Activated naive CD4-positive, alpha-beta T cell treated with anti-CD3 and anti-CD28 coated beads for 36 hours (primary cell): ENCODE measurements around the gene PLEKHG2. TPM values are rescaled to one million over a fixed set of nuclear protein-coding genes. Genes with fewer than 3 reads are reported as not detected.
A peak's percentile ranks its signal among the peaks of the same experiment; 100 is the strongest.

Experiments used
- CTCF ChIA-PET: fragments of 350-600 bp; sonication (Branson Sonifier 250); formaldehyde crosslinking; loops from one replicate; lab custom pipeline; 2021; ENCODE audit warnings: antibody characterized with exemption; lab: Charles Lee
- DNase-seq: peaks from one replicate; pipeline ENCODE4 v3.0.0-alpha.2; 2020
- H3K27ac Mint-ChIP-seq: one replicate; pipeline ENCODE4 v1.8.0; 2021; ENCODE audit warnings: mild to moderate bottlenecking, mixed read lengths
- H3K27me3 Mint-ChIP-seq: one replicate; pipeline ENCODE4 v1.8.0; 2021; ENCODE audit warnings: low read depth, mixed read lengths
- H3K36me3 Mint-ChIP-seq: one replicate; pipeline ENCODE4 v1.8.0; 2021; ENCODE audit warnings: low read depth, mixed read lengths
- H3K4me1 Mint-ChIP-seq: one replicate; pipeline ENCODE4 v1.8.0; 2021; ENCODE audit warnings: low read depth, mixed read lengths
- H3K4me3 Mint-ChIP-seq: one replicate; pipeline ENCODE4 v1.8.0; 2021; ENCODE audit warnings: mild to moderate bottlenecking, moderate library complexity, mixed read lengths
- H3K9me3 Mint-ChIP-seq: one replicate; pipeline ENCODE4 v1.8.0; 2021; ENCODE audit warnings: mixed read lengths
- intact Hi-C: fragments of 100-400 bp; cut with micrococcal nuclease; formaldehyde crosslinking; loops from one replicate; pipeline ENCODE4 v1.15.1; 2023
- total RNA-seq, 2 experiments: library from RNA; stranded (reverse); gene quantifications; one replicate each; pipeline ENCODE4 v1.2.3, GENCODE V29; 2021

PLEKHG2 gene
- total RNA-seq, 2 experiments from 2014 or later: 27.3 to 34.6 TPM

DNA sequence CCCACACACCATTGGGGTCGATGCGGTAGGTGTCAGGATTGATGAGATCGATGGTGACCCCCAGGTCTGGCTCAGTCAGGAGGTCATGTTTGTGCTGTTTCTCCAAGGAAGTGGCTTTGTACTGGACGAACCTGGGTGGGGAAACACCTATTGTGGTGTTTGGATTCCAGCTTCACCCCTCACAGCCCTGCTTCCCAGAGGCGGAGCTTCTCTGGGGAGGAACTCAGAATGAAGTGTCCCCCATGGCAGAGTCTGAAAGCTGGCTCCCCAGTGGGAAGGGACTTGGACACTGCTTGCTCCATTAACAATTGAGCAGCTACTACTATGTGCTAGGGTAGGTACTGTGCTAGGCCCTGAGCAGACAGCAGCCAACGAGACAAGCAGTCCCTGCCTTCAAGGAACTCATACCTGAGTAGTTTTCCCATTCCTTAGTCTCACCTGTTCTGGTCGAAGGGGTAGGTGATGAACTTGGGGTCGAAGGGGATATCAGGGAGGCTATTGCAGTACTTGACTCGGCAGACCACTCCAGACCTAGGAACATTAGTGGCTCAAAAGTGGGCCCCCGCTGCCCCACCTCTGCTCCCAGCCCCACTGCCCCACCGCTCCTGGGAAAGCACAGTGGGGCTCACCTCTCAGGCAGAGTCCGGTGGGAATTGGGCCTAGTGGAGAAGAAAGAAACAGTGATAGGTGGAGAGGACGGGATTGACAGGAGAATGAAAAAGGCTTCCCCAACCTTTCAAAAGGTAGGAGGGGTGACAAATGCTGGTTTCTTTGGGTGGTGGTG lies 22.6 kb upstream of the PLEKHG2 start:
- no peaks in the 10 kb centered on the region for H3K27me3 Mint-ChIP-seq
- CTCF ChIA-PET: interaction anchor here (1.3 kb wide), 1 partner anchor 22 kb away, joined by 5 read pairs; no protein-coding TSS in a partner anchor
- peak overlapping the region; percentile 98 for H3K27ac Mint-ChIP-seq

DNA sequence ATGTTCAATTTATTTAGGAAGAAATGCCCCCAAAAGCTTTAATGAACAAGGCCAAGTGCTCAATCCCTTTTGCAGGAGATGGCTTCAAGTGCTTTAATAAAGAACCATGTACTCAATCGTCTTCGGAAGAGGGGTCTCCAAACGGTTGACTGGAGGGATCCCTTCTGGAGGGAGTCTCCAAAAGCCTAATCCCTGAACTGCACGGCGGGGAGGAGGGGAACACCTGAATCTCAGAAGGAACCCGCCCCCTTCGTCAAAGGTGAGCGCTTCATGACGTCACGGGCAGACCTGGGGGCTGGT lies 22.1 kb upstream of the PLEKHG2 start:
- Mint-ChIP-seq H3K9me3 (no peaks in the 10 kb centered on the region), H3K4me3 (peak overlapping the region; percentile 98), H3K27me3 (no peaks in the 10 kb centered on the region), H3K4me1 (peaks cover 41% of the 10 kb centered on the region), H3K36me3 (peaks cover 21% of the 10 kb centered on the region), H3K27ac (peak overlapping the region; percentile 98)
- intact Hi-C loops: no loop called here
- CTCF ChIA-PET: interaction anchor here (1.8 to 2.2 kb wide), 2 partner anchors 21 to 24 kb away, joined by 3 to 11 read pairs; no protein-coding TSS in a partner anchor
- DNase-seq: peak; percentile 84

More for the DNA sequence above, 22.6 kb upstream of the PLEKHG2 start:
- no peaks in the 10 kb centered on the region for H3K9me3 Mint-ChIP-seq
- H3K4me1 Mint-ChIP-seq: peaks cover 36% of the 10 kb centered on the region
- no peak for DNase-seq
- H3K36me3 Mint-ChIP-seq: peaks cover 20% of the 10 kb centered on the region
- peak overlapping the region; percentile 98 for H3K4me3 Mint-ChIP-seq
- intact Hi-C loops: no loop called here

DNA sequence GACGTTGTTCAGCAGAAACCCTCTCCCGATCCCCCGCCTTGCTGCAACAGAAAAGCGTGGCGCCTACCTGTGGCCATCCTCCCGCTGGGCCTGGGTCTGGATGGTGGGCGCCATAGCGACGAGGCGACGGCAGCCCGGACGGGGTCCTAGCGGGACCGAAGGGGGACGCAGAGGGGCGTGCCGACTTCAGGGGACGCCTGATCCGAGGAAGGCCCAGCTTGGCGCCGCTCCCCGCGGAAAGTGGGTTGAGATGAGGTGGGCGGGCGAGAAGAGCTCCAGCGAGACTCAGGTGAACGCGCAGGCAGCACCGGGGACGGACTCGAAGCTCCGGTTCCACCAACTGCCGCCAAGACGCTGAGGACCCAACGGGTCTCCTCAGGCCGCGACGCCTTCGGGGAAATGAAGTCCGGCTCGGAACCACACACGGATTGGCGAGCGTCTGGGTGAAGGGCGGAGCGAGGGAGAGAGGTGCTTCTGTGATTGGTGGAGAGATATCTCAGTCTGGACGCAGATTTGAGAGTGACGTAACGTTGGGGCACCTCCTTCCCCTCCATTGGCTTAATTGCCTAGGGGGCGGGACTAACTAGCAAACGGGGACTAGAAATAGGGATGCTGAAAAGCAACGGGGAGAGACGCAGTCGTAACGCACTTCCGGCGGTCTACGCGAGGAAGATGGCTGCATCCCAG lies 21.6 kb upstream of the PLEKHG2 start, which contains the start of the genes MED29 and PAF1:
Gene MED29 (plus strand): TSS at position 628 of the 687 bp plus-strand sequence. CDS start 45 bp downstream, at position 673.
Gene PAF1 (minus strand): TSS at position 356 of the 687 bp plus-strand sequence. CDS start 242 bp downstream, at position 114.
- Mint-ChIP-seq H3K36me3 (peaks cover 20% of the 10 kb centered on the region), H3K9me3 (no peaks in the 10 kb centered on the region), H3K4me3 (peak within 1 kb of the TSS; percentile 98), H3K4me1 (peaks cover 41% of the 10 kb centered on the region), H3K27ac (peak within 1 kb of the TSS; percentile 98), H3K27me3 (no peaks in the 10 kb centered on the region)
- peak; percentile 98 for DNase-seq
- intact Hi-C loops: loop anchor here (1.0 kb wide), 6 partner anchors 11 to 89 kb away; partner anchors contain the start of genes PLEKHG2 and TIMM50
- CTCF ChIA-PET: interaction anchor here (0.6 to 2.2 kb wide), 7 partner anchors 8 to 48 kb away, joined by 3 to 11 read pairs (median 3); partner anchors contain the start of gene SAMD4B

- H3K9me3 Mint-ChIP-seq: no peaks in the 10 kb centered on the region
- intact Hi-C loops: loop anchor here (1.0 to 2.0 kb wide), 4 partner anchors 15 to 185 kb away; partner anchors contain the start of genes EID2B and PLEKHG2
- peak overlapping the region; percentile 91 for H3K27ac Mint-ChIP-seq
- H3K36me3 Mint-ChIP-seq: peaks cover 18% of the 10 kb centered on the region
- H3K27me3 Mint-ChIP-seq: no peaks in the 10 kb centered on the region
- H3K4me3 Mint-ChIP-seq: peak overlapping the region; percentile 34
- H3K4me1 Mint-ChIP-seq: peaks cover 63% of the 10 kb centered on the region
- CTCF ChIA-PET: interaction anchor here (0.8 to 3.6 kb wide), 8 partner anchors 10 to 135 kb away, joined by 3 to 97 read pairs (median 4); partner anchors contain the start of genes EID2B, GMFG, PLEKHG2 and RPS16
- DNase-seq: peak; percentile 96
Measured at GRCh38 chr19:39397360-39398296, 14.8 kb upstream of the PLEKHG2 start.

- DNase-seq: peak; percentile 81
- Mint-ChIP-seq H3K27me3 (no peaks in the 10 kb centered on the region), H3K4me1 (peaks cover 62% of the 10 kb centered on the region), H3K4me3 (peak overlapping the region; percentile 34), H3K36me3 (peaks cover 18% of the 10 kb centered on the region), H3K27ac (peak overlapping the region; percentile 91), H3K9me3 (no peaks in the 10 kb centered on the region)
- intact Hi-C loops: loop anchor here (1.0 kb wide), 2 partner anchors 32 to 186 kb away; no protein-coding TSS in a partner anchor
- CTCF ChIA-PET: interaction anchor here (0.8 to 3.6 kb wide), 8 partner anchors 10 to 134 kb away, joined by 3 to 97 read pairs (median 4); partner anchors contain the start of genes EID2B, GMFG, PLEKHG2 and RPS16
Measured at GRCh38 chr19:39398297-39398864, 14.1 kb upstream of the PLEKHG2 start.

GRCh38 chr19:39399668-39400050 lies 12.8 kb upstream of the PLEKHG2 start:
- Mint-ChIP-seq H3K4me3 (no peak overlapping the region), H3K27ac (peak overlapping the region; percentile 39), H3K27me3 (no peaks in the 10 kb centered on the region), H3K4me1 (peaks cover 64% of the 10 kb centered on the region), H3K36me3 (peaks cover 13% of the 10 kb centered on the region), H3K9me3 (no peaks in the 10 kb centered on the region)
- CTCF ChIA-PET: interaction anchor here (2.0 to 4.7 kb wide), 2 partner anchors 8 to 12 kb away, joined by 7 to 45 read pairs; partner anchors contain the start of genes MED29 and PLEKHG2
- no peak for DNase-seq
- intact Hi-C loops: loop anchor here (5.0 to 10.0 kb wide), 2 partner anchors 1028 to 1215 kb away; partner anchors contain the start of gene SERTAD1

GRCh38 chr19:39400061-39400460 lies 12.4 kb upstream of the PLEKHG2 start:
- peaks cover 12% of the 10 kb centered on the region for H3K36me3 Mint-ChIP-seq
- intact Hi-C loops: loop anchor here (5.0 to 10.0 kb wide), 2 partner anchors 1027 to 1215 kb away; partner anchors contain the start of gene SERTAD1
- H3K4me1 Mint-ChIP-seq: peaks cover 67% of the 10 kb centered on the region
- no peak for DNase-seq
- H3K27ac Mint-ChIP-seq: no peak overlapping the region
- H3K9me3 Mint-ChIP-seq: no peaks in the 10 kb centered on the region
- CTCF ChIA-PET: interaction anchor here (2.0 to 4.7 kb wide), 2 partner anchors 8 to 12 kb away, joined by 7 to 45 read pairs; partner anchors contain the start of genes MED29 and PLEKHG2
- no peak overlapping the region for H3K4me3 Mint-ChIP-seq
- H3K27me3 Mint-ChIP-seq: no peaks in the 10 kb centered on the region

DNA sequence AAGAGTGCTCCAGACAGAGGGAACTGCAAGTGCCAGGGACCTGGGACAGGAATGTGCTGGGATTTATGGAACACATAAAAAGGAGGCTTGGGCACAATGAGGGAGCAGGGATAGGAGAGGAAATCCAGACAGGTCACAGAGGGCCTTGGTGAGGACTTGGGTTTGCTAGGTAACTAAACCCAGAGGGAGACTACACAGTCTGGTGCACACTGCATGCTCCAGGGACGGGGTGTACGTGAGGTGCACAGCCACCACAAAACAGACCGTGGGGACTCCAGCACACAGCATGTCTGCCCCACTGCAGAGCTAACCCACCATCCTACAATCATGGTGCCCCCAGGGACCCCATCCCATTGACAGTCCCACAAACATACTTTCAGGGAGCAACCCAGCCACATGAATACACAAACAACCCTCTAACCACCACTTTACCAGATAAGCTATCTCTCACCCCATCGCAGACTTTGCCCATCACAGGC lies 11.4 kb upstream of the PLEKHG2 start:
- peaks cover 6% of the 10 kb centered on the region for H3K36me3 Mint-ChIP-seq
- no peak for DNase-seq
- H3K27me3 Mint-ChIP-seq: no peaks in the 10 kb centered on the region
- CTCF ChIA-PET: interaction anchor here (1.3 to 4.7 kb wide), 3 partner anchors 10 to 132 kb away, joined by 6 to 45 read pairs (median 7); partner anchors contain the start of genes EID2B, MED29 and PLEKHG2
- intact Hi-C loops: loop anchor here (5.0 to 10.0 kb wide), 2 partner anchors 1026 to 1214 kb away; partner anchors contain the start of gene SERTAD1
- peak overlapping the region; percentile 93 for H3K27ac Mint-ChIP-seq
- no peaks in the 10 kb centered on the region for H3K9me3 Mint-ChIP-seq
- H3K4me1 Mint-ChIP-seq: peaks cover 73% of the 10 kb centered on the region
- H3K4me3 Mint-ChIP-seq: peak overlapping the region; percentile 84

GRCh38 chr19:39401549-39402345 lies 10.7 kb upstream of the PLEKHG2 start:
- no peaks in the 10 kb centered on the region for H3K27me3 Mint-ChIP-seq
- H3K9me3 Mint-ChIP-seq: no peaks in the 10 kb centered on the region
- peaks cover 8% of the 10 kb centered on the region for H3K36me3 Mint-ChIP-seq
- DNase-seq: peak; percentile 86
- peaks cover 75% of the 10 kb centered on the region for H3K4me1 Mint-ChIP-seq
- H3K27ac Mint-ChIP-seq: peak overlapping the region; percentile 93
- CTCF ChIA-PET: interaction anchor here (1.3 to 4.7 kb wide), 3 partner anchors 10 to 131 kb away, joined by 6 to 45 read pairs (median 7); partner anchors contain the start of genes EID2B, MED29 and PLEKHG2
- peak overlapping the region; percentile 84 for H3K4me3 Mint-ChIP-seq
- intact Hi-C loops: loop anchor here (1.0 to 10.0 kb wide), 4 partner anchors 10 to 1213 kb away; partner anchors contain the start of genes MED29, PAF1, PLEKHG2 and SERTAD1
